HCT116 (cell line): Measurements from ENCODE around the gene SMAGP.

Experiments used
- EGR1 ChIP-seq: IDR thresholded peaks from 2 replicates; pipeline ENCODE4 v1.6.1; 2012; ENCODE audit warnings: low read depth
- EZH2 ChIP-seq: fragments of 200-600 bp; sonication (generic); IDR thresholded peaks from 2 replicates; pipeline ENCODE4 v1.6.1; 2017; ENCODE audit warnings: antibody characterized with exemption, mixed run types
- POLR2AphosphoS5 ChIP-seq: IDR thresholded peaks from 2 replicates; pipeline ENCODE4 v1.6.1; 2011; ENCODE audit warnings: mild to moderate bottlenecking, low read depth, low read length, moderate library complexity

- TF ChIP-seq EZH2 (no peak), POLR2AphosphoS5 (no peak), EGR1 (no peak)
These were observed 47.8 kb downstream of the SMAGP start for GRCh38 chr12:51222461-51222860.
